Sigmoid colon (tissue), 4 donors: ENCODE results near the gene WAS.
"Not testable (repeated sequence)": the region's sequence is repeated elsewhere in the genome, so short reads cannot be mapped to it uniquely, and the experiment has no call there.

Source experiments
- EP300 ChIP-seq, 4 donors: sonication (generic); formaldehyde crosslinking; IDR thresholded peaks; one replicate each; pipeline ENCODE4 v1.6.1; 2017; ENCODE audit warnings: antibody characterized with exemption in 4 of 4
- POLR2AphosphoS5 ChIP-seq, 4 donors: sonication (generic); formaldehyde crosslinking; IDR thresholded peaks; one replicate each; pipeline ENCODE4 v1.6.1; 2017; ENCODE audit warnings: antibody characterized with exemption in 4 of 4
- TF ChIP-seq, protein P1 (sequence below), 4 experiments: fragments of 450-650 bp in 3 of 4; fragments of 200-600 bp in 1 of 4; IDR thresholded peaks; one replicate each; pipeline ENCODE4 v1.5.1; 2016 to 2019; ENCODE audit warnings: antibody characterized with exemption in 4 of 4, mild to moderate bottlenecking in 3 of 4, moderate library complexity in 2 of 4

DNA sequence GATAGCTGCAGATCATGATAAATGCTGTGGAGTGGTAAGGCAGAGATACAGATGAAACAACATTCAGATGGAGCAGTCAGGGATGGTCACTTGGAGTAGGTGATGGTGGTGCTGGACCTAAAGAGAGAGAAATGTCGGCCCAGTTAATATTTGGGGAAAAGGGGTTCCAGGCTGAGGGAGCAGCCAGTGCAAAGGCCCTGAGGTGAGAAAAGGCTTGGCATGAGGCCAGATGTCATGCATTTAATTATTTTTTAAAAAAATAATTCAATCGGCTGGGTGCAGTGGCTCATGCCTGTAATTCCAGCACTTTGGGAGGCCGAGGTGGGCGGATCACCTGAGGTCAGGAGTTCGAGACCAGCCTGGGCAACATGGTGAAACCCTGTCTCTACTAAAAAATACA, 8.1 kb downstream of the WAS start:
- TF ChIP-seq POLR2AphosphoS5, EP300 (IDR thresholded peaks at IDR 0.05): not testable (repeated sequence)
- TF ChIP-seq, protein P1, sequence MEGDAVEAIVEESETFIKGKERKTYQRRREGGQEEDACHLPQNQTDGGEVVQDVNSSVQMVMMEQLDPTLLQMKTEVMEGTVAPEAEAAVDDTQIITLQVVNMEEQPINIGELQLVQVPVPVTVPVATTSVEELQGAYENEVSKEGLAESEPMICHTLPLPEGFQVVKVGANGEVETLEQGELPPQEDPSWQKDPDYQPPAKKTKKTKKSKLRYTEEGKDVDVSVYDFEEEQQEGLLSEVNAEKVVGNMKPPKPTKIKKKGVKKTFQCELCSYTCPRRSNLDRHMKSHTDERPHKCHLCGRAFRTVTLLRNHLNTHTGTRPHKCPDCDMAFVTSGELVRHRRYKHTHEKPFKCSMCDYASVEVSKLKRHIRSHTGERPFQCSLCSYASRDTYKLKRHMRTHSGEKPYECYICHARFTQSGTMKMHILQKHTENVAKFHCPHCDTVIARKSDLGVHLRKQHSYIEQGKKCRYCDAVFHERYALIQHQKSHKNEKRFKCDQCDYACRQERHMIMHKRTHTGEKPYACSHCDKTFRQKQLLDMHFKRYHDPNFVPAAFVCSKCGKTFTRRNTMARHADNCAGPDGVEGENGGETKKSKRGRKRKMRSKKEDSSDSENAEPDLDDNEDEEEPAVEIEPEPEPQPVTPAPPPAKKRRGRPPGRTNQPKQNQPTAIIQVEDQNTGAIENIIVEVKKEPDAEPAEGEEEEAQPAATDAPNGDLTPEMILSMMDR (IDR thresholded peaks at IDR 0.05) = not testable (repeated sequence)
